Measurements from ENCODE around the gene NAT14. TPM values are rescaled to one million over a fixed set of nuclear protein-coding genes. Genes with fewer than 3 reads are reported as not detected.

The NAT14 gene
- 38.9 to 58.1 TPM (median 52.3 TPM) in 5 replicates for total RNA-seq (2022; extraction: Qiagen RNA extraction; ENCODE audit: low read depth)

GRCh38 chr19:55484593-55485438 lies at the start of gene NAT14:
Gene NAT14 (plus strand): TSS chr19:55485188. CDS start chr19:55485709, 521 bp downstream.

GRCh38 chr19:55443045-55443823 lies 41.8 kb upstream of the NAT14 start, which contains the start of gene SHISA7:
Gene SHISA7 (minus strand): TSS chr19:55443300. CDS start chr19:55442863, 437 bp downstream.

DNA sequence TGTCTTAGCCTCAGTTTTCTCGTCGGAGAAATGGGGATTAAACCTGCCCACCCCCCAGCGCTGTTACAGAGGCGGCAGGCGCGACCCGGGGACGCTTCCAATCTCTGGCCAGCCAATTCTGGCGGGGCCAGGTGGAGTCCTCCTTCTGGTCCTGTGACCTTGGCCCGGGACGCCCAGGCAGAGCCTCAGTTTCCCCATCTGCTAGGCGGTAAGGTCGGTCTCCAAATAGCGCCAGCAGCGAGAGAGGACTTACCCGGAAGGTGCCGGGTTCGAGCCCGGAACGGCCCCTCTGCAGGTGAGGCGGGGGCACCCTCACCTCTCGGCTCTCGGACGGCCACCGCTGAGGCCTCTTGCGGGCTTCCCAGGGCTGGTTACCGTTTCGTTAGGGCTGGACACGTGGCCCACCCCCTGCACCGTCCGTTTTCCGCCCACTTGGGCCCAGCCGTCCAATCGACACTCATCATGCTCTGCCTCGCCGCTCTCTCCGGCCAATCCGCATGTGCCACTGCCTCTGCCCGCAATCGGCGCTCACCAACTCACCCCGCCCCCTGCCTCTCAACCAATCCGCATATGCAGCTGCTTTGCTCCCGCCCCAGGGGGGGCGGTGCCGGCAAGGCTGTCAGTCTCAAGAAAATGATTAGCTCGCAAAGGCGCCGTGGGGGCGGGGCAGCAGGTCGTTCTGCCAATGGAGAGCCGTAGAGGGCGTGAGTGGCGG lies 23.6 kb upstream of the NAT14 start, which contains the start of gene ISOC2:
Gene ISOC2 (minus strand): TSS at position 384 of the 715 bp plus-strand sequence. CDS start 5,156 bp downstream, outside the sequence.

DNA sequence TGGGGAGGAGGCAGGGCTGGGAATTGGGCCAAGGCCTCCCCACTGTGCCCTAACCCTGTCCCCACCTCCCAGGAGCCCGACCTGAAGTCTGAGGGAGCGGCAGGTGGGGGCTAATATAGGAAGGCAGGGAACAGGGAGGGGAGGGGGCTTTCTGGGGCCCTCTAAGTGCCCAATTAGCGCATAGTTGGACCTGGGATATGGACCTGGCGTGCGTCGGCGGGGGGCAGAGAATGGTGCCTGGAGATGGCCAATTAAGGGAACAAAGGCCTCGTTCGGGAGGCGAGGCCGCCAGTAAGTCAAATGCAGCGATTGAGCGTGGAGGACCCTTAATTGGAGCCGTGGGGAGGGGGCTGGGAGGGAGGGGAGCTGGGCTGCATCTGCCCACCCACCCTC lies 20.3 kb upstream of the NAT14 start, which contains the start of gene C19orf85:
Gene C19orf85 (minus strand): TSS at position 90 of the 393 bp plus-strand sequence. CDS start 197 bp downstream, outside the sequence.

GRCh38 chr19:55476100-55476775 lies 8.8 kb upstream of the NAT14 start, which contains the start of gene ZNF628:
Gene ZNF628 (plus strand): TSS chr19:55476617. CDS start chr19:55479911, 3,294 bp downstream.

GRCh38 chr19:55487924-55488687 lies 3.1 kb downstream of the NAT14 start, which contains the start of gene SSC5D:
Gene SSC5D (plus strand): TSS chr19:55488436. CDS start chr19:55488590, 154 bp downstream.

Other genes with a start within 250 kb of the NAT14 start
- gene PPP6R1, start 226.2 kb upstream of the NAT14 start, total RNA-seq (2022; extraction: Qiagen RNA extraction; ENCODE audit: low read depth), result 93.5 to 137 TPM (median 122 TPM) in 5 replicates
- 118 to 148 TPM (median 139 TPM) in 5 replicates for gene HSPBP1, start 205.1 kb upstream of the NAT14 start, total RNA-seq (2022; extraction: Qiagen RNA extraction; ENCODE audit: low read depth)
- 3.4 to 5.4 TPM (median 4.8 TPM) in 5 replicates for gene BRSK1, start 201.2 kb upstream of the NAT14 start, total RNA-seq (2022; extraction: Qiagen RNA extraction; ENCODE audit: low read depth)
- gene TMEM150B, start 159.8 kb upstream of the NAT14 start, total RNA-seq (2022; extraction: Qiagen RNA extraction; ENCODE audit: low read depth), result not detected in 5 replicates
- 7.5 to 12.2 TPM (median 9.8 TPM) in 5 replicates for gene KMT5C, start 145.3 kb upstream of the NAT14 start, total RNA-seq (2022; extraction: Qiagen RNA extraction; ENCODE audit: low read depth)
- 0.93 to 1.6 TPM (median 1.0 TPM) in 5 replicates for gene COX6B2, start 130.5 kb upstream of the NAT14 start, total RNA-seq (2022; extraction: Qiagen RNA extraction; ENCODE audit: low read depth)
- 0.11 to 0.24 TPM (median 0.18 TPM) in 5 replicates for gene GARIN5B, start 121.9 kb upstream of the NAT14 start, total RNA-seq (2022; extraction: Qiagen RNA extraction; ENCODE audit: low read depth)
- 80.6 to 115 TPM (median 100 TPM) in 5 replicates for gene IL11, start 114.7 kb upstream of the NAT14 start, total RNA-seq (2022; extraction: Qiagen RNA extraction; ENCODE audit: low read depth)
- gene TMEM190, start 108.4 kb upstream of the NAT14 start, total RNA-seq (2022; extraction: Qiagen RNA extraction; ENCODE audit: low read depth), result 1.2 to 3.3 TPM (median 2.2 TPM) in 5 replicates
- 2.3 to 10.5 TPM (median 6.4 TPM) in 5 replicates for gene TMEM238, start 100.9 kb upstream of the NAT14 start, total RNA-seq (2022; extraction: Qiagen RNA extraction; ENCODE audit: low read depth)
- gene RPL28, start 99.3 kb upstream of the NAT14 start, total RNA-seq (2022; extraction: Qiagen RNA extraction; ENCODE audit: low read depth), result 2,493 to 3,190 TPM (median 2,735 TPM) in 5 replicates
- 269 to 476 TPM (median 433 TPM) in 5 replicates for gene UBE2S, start 77.4 kb upstream of the NAT14 start, total RNA-seq (2022; extraction: Qiagen RNA extraction; ENCODE audit: low read depth)
- 0.01 TPM in 1 of 5 replicates, not detected in the others for gene SHISA7, start 41.9 kb upstream of the NAT14 start, total RNA-seq (2022; extraction: Qiagen RNA extraction; ENCODE audit: low read depth)
- gene ISOC2, start 23.5 kb upstream of the NAT14 start, total RNA-seq (2022; extraction: Qiagen RNA extraction; ENCODE audit: low read depth), result 54.0 to 64.5 TPM (median 63.3 TPM) in 5 replicates
- gene C19orf85, start 20.4 kb upstream of the NAT14 start, total RNA-seq (2022; extraction: Qiagen RNA extraction; ENCODE audit: low read depth), result not detected in 5 replicates
- 3.7 to 10.2 TPM (median 6.9 TPM) in 5 replicates for gene ZNF628, start 8.6 kb upstream of the NAT14 start, total RNA-seq (2022; extraction: Qiagen RNA extraction; ENCODE audit: low read depth)
- 0.57 to 1.6 TPM (median 0.99 TPM) in 5 replicates for gene SSC5D, start 3.2 kb downstream of the NAT14 start, total RNA-seq (2022; extraction: Qiagen RNA extraction; ENCODE audit: low read depth)
- 2.0 to 2.9 TPM (median 2.2 TPM) in 5 replicates for gene SBK2, start 51.9 kb downstream of the NAT14 start, total RNA-seq (2022; extraction: Qiagen RNA extraction; ENCODE audit: low read depth)
- 1.7 to 2.4 TPM (median 2.2 TPM) in 5 replicates for gene SBK3, start 60.4 kb downstream of the NAT14 start, total RNA-seq (2022; extraction: Qiagen RNA extraction; ENCODE audit: low read depth)
- 14.6 to 28.1 TPM (median 24.1 TPM) in 5 replicates for gene ZNF579, start 95.7 kb downstream of the NAT14 start, total RNA-seq (2022; extraction: Qiagen RNA extraction; ENCODE audit: low read depth)
- gene FIZ1, start 114.3 kb downstream of the NAT14 start, total RNA-seq (2022; extraction: Qiagen RNA extraction; ENCODE audit: low read depth), result 22.2 to 26.3 TPM (median 25.2 TPM) in 5 replicates
- gene ZNF524, start 115.1 kb downstream of the NAT14 start, total RNA-seq (2022; extraction: Qiagen RNA extraction; ENCODE audit: low read depth), result 12.1 to 19.8 TPM (median 17.6 TPM) in 5 replicates
- 7.2 to 14.6 TPM (median 13.0 TPM) in 5 replicates for gene ZNF865, start 120.5 kb downstream of the NAT14 start, total RNA-seq (2022; extraction: Qiagen RNA extraction; ENCODE audit: low read depth)
- gene ZNF784, start 139.4 kb downstream of the NAT14 start, total RNA-seq (2022; extraction: Qiagen RNA extraction; ENCODE audit: low read depth), result 4.6 to 7.3 TPM (median 6.2 TPM) in 5 replicates
- 27.7 to 54.4 TPM (median 43.3 TPM) in 5 replicates for gene ZNF580, start 155.8 kb downstream of the NAT14 start, total RNA-seq (2022; extraction: Qiagen RNA extraction; ENCODE audit: low read depth)
- gene ZNF581, start 158.5 kb downstream of the NAT14 start, total RNA-seq (2022; extraction: Qiagen RNA extraction; ENCODE audit: low read depth), result 41.4 to 47.7 TPM (median 45.7 TPM) in 5 replicates
- 12.4 to 17.8 TPM (median 15.3 TPM) in 5 replicates for gene CCDC106, start 163.0 kb downstream of the NAT14 start, total RNA-seq (2022; extraction: Qiagen RNA extraction; ENCODE audit: low read depth)
- gene U2AF2, start 169.8 kb downstream of the NAT14 start, total RNA-seq (2022; extraction: Qiagen RNA extraction; ENCODE audit: low read depth), result 262 to 319 TPM (median 307 TPM) in 5 replicates
- gene EPN1, start 190.0 kb downstream of the NAT14 start, total RNA-seq (2022; extraction: Qiagen RNA extraction; ENCODE audit: low read depth), result 135 to 217 TPM (median 182 TPM) in 5 replicates

Data from A549 treated with DMSO at 1 μM for 4 hours (cell line).